Measurements from ENCODE around the gene PKDREJ. TPM values are rescaled to one million over a fixed set of nuclear protein-coding genes. Genes with fewer than 3 reads are reported as not detected.

Gene PKDREJ
- total RNA-seq, 1 experiment from 2014 or later: 0.02 TPM

DNA sequence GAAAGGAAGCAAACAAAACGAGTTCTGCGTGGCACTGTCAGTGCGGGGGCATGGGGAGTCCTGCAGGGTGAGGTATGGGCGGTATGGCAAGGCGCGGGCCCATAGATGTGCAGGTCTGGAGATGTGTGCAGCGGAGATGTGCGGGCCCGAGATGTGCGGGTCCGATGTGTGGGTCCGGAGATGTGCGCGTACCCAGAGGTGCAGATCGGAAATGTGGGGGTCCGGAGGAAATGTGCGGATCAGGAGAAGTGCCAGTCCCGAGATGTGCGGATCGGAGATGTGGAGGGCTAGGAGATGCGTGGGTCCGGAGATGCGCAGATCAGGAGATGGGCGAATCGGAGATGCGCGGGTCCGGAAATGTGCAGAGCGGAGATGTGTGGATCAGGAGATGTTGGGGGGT is 49.0 kb downstream of the PKDREJ start:
- H3K4me1 Mint-ChIP-seq: no peaks in the 10 kb centered on the region
- H3K27me3 Mint-ChIP-seq (ENCODE audit: low read depth): peaks cover 3% of the 10 kb centered on the region; the same call in 1 of the 2 replicates
- TF ChIP-seq ZNF138 (CRISPR knock-in tag; conservative IDR thresholded peaks at IDR 0.05) (no peak), ETV6 (CRISPR knock-in tag; IDR thresholded peaks at IDR 0.05) (no peak), IRF2 (CRISPR knock-in tag; IDR thresholded peaks at IDR 0.05; ENCODE audit: borderline replicate concordance, low read depth) (no peak), FOXJ3 (CRISPR knock-in tag; IDR thresholded peaks at IDR 0.05; ENCODE audit: borderline replicate concordance) (no peak), RORB (CRISPR knock-in tag; IDR thresholded peaks at IDR 0.05) (no peak), NR3C1 (CRISPR knock-in tag; conservative IDR thresholded peaks at IDR 0.05; ENCODE audit: low read depth) (no peak), CBFB (CRISPR knock-in tag; IDR thresholded peaks at IDR 0.05; ENCODE audit: low read depth) (no peak), NR2C2 (CRISPR knock-in tag; IDR thresholded peaks at IDR 0.05) (no peak), SMAD4 (CRISPR knock-in tag; IDR thresholded peaks at IDR 0.05) (no peak)
- TF ChIP-seq, protein P1, sequence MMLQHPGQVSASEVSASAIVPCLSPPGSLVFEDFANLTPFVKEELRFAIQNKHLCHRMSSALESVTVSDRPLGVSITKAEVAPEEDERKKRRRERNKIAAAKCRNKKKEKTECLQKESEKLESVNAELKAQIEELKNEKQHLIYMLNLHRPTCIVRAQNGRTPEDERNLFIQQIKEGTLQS (CRISPR knock-in tag; conservative IDR thresholded peaks at IDR 0.05): no peak
- TF ChIP-seq, protein P2, sequence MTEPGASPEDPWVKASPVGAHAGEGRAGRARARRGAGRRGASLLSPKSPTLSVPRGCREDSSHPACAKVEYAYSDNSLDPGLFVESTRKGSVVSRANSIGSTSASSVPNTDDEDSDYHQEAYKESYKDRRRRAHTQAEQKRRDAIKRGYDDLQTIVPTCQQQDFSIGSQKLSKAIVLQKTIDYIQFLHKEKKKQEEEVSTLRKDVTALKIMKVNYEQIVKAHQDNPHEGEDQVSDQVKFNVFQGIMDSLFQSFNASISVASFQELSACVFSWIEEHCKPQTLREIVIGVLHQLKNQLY (CRISPR knock-in tag; IDR thresholded peaks at IDR 0.05): no peak
- TF ChIP-seq, protein P3, sequence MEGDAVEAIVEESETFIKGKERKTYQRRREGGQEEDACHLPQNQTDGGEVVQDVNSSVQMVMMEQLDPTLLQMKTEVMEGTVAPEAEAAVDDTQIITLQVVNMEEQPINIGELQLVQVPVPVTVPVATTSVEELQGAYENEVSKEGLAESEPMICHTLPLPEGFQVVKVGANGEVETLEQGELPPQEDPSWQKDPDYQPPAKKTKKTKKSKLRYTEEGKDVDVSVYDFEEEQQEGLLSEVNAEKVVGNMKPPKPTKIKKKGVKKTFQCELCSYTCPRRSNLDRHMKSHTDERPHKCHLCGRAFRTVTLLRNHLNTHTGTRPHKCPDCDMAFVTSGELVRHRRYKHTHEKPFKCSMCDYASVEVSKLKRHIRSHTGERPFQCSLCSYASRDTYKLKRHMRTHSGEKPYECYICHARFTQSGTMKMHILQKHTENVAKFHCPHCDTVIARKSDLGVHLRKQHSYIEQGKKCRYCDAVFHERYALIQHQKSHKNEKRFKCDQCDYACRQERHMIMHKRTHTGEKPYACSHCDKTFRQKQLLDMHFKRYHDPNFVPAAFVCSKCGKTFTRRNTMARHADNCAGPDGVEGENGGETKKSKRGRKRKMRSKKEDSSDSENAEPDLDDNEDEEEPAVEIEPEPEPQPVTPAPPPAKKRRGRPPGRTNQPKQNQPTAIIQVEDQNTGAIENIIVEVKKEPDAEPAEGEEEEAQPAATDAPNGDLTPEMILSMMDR (IDR thresholded peaks at IDR 0.05): no peak
- TF ChIP-seq, protein P4, sequence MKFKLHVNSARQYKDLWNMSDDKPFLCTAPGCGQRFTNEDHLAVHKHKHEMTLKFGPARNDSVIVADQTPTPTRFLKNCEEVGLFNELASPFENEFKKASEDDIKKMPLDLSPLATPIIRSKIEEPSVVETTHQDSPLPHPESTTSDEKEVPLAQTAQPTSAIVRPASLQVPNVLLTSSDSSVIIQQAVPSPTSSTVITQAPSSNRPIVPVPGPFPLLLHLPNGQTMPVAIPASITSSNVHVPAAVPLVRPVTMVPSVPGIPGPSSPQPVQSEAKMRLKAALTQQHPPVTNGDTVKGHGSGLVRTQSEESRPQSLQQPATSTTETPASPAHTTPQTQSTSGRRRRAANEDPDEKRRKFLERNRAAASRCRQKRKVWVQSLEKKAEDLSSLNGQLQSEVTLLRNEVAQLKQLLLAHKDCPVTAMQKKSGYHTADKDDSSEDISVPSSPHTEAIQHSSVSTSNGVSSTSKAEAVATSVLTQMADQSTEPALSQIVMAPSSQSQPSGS (CRISPR knock-in tag; IDR thresholded peaks at IDR 0.05; ENCODE audit: borderline replicate concordance, low read depth): no peak
- TF ChIP-seq, protein P5, sequence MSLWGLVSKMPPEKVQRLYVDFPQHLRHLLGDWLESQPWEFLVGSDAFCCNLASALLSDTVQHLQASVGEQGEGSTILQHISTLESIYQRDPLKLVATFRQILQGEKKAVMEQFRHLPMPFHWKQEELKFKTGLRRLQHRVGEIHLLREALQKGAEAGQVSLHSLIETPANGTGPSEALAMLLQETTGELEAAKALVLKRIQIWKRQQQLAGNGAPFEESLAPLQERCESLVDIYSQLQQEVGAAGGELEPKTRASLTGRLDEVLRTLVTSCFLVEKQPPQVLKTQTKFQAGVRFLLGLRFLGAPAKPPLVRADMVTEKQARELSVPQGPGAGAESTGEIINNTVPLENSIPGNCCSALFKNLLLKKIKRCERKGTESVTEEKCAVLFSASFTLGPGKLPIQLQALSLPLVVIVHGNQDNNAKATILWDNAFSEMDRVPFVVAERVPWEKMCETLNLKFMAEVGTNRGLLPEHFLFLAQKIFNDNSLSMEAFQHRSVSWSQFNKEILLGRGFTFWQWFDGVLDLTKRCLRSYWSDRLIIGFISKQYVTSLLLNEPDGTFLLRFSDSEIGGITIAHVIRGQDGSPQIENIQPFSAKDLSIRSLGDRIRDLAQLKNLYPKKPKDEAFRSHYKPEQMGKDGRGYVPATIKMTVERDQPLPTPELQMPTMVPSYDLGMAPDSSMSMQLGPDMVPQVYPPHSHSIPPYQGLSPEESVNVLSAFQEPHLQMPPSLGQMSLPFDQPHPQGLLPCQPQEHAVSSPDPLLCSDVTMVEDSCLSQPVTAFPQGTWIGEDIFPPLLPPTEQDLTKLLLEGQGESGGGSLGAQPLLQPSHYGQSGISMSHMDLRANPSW (CRISPR knock-in tag; conservative IDR thresholded peaks at IDR 0.05; ENCODE audit: low read depth): no peak
- TF ChIP-seq, protein P6, sequence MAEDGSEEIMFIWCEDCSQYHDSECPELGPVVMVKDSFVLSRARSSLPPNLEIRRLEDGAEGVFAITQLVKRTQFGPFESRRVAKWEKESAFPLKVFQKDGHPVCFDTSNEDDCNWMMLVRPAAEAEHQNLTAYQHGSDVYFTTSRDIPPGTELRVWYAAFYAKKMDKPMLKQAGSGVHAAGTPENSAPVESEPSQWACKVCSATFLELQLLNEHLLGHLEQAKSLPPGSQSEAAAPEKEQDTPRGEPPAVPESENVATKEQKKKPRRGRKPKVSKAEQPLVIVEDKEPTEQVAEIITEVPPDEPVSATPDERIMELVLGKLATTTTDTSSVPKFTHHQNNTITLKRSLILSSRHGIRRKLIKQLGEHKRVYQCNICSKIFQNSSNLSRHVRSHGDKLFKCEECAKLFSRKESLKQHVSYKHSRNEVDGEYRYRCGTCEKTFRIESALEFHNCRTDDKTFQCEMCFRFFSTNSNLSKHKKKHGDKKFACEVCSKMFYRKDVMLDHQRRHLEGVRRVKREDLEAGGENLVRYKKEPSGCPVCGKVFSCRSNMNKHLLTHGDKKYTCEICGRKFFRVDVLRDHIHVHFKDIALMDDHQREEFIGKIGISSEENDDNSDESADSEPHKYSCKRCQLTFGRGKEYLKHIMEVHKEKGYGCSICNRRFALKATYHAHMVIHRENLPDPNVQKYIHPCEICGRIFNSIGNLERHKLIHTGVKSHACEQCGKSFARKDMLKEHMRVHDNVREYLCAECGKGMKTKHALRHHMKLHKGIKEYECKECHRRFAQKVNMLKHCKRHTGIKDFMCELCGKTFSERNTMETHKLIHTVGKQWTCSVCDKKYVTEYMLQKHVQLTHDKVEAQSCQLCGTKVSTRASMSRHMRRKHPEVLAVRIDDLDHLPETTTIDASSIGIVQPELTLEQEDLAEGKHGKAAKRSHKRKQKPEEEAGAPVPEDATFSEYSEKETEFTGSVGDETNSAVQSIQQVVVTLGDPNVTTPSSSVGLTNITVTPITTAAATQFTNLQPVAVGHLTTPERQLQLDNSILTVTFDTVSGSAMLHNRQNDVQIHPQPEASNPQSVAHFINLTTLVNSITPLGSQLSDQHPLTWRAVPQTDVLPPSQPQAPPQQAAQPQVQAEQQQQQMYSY (CRISPR knock-in tag; IDR thresholded peaks at IDR 0.05): no peak
- TF ChIP-seq, protein P7, sequence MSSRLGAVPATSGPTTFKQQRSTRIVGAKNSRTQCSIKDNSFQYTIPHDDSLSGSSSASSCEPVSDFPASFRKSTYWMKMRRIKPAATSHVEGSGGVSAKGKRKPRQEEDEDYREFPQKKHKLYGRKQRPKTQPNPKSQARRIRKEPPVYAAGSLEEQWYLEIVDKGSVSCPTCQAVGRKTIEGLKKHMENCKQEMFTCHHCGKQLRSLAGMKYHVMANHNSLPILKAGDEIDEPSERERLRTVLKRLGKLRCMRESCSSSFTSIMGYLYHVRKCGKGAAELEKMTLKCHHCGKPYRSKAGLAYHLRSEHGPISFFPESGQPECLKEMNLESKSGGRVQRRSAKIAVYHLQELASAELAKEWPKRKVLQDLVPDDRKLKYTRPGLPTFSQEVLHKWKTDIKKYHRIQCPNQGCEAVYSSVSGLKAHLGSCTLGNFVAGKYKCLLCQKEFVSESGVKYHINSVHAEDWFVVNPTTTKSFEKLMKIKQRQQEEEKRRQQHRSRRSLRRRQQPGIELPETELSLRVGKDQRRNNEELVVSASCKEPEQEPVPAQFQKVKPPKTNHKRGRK (CRISPR knock-in tag; IDR thresholded peaks at IDR 0.05; ENCODE audit: borderline replicate concordance): no peak
- TF ChIP-seq, protein P8, sequence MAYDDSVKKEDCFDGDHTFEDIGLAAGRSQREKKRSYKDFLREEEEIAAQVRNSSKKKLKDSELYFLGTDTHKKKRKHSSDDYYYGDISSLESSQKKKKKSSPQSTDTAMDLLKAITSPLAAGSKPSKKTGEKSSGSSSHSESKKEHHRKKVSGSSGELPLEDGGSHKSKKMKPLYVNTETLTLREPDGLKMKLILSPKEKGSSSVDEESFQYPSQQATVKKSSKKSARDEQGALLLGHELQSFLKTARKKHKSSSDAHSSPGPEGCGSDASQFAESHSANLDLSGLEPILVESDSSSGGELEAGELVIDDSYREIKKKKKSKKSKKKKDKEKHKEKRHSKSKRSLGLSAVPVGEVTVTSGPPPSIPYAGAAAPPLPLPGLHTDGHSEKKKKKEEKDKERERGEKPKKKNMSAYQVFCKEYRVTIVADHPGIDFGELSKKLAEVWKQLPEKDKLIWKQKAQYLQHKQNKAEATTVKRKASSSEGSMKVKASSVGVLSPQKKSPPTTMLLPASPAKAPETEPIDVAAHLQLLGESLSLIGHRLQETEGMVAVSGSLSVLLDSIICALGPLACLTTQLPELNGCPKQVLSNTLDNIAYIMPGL (CRISPR knock-in tag; IDR thresholded peaks at IDR 0.05): no peak
- TF ChIP-seq, protein P9, sequence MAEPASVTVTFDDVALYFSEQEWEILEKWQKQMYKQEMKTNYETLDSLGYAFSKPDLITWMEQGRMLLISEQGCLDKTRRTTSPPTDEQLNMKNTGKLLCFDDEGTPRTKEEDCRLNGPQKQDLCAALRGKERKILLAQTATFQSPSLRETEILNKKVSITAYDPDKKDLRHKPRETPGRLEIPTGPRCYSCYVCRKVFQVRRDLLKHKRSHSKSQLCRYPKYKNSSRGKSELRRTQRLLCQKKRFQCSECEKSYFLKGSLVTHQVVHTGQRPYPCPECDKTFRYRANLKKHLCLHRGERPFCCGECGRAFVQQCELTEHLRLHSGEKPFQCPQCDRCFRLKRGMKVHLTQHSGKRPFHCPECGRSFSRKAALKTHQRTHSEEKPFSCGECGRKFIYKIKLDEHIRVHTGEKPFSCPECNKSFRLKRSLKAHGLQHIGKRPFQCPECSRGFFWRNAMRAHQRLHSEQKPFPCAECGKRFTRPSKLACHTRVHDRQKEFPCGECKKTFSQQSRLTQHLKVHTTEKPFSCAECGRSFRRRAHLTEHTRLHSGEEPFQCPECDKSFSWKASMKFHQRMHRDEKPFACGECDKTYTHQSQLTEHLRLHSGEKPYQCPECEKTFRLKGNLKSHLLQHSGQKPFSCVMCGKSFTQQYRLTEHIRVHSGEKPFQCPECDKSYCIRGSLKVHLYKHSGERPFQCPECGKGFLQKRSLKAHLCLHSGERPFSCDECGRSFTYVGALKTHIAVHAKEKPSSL (CRISPR knock-in tag; conservative IDR thresholded peaks at IDR 0.05): no peak
- H3K9me3 Mint-ChIP-seq: peaks cover 29% of the 10 kb centered on the region
- H3K36me3 Mint-ChIP-seq: peaks cover 27% of the 10 kb centered on the region
- DNase-seq (ENCODE audit: low spot score) (no peak), ATAC-seq (no peak)
- H3K4me3 Mint-ChIP-seq: no peak overlapping the region
- POLR2A ChIA-PET: no interaction called here
- no peak overlapping the region for H3K27ac Mint-ChIP-seq
- CTCF ChIA-PET: no interaction called here
